NB4 (cell line): ENCODE measurements around the gene CNOT8.
"Not testable (repeated sequence)": the region's sequence is repeated elsewhere in the genome, so short reads cannot be mapped to it uniquely, and the experiment has no call there.

Experiments
- DNase-seq: peaks from one replicate; pipeline ENCODE4 v3.0.0; 2010; ENCODE audit warnings: low read depth
- H3K4me3 ChIP-seq: one replicate; pipeline ENCODE4 v1.5.1; 2011; ENCODE audit warnings: mild to moderate bottlenecking, low read depth, low read length, moderate library complexity
- CTCF ChIP-seq: IDR thresholded peaks from one replicate; pipeline ENCODE4 v1.5.1; 2012; ENCODE audit warnings: low read depth, low read length
- MAX ChIP-seq: IDR thresholded peaks from 2 replicates; pipeline ENCODE4 v1.6.1; 2011; ENCODE audit warnings: low read depth, low read length
- MYC ChIP-seq: IDR thresholded peaks from 2 replicates; pipeline ENCODE4 v1.6.1; 2011; ENCODE audit warnings: low read depth, low read length
- POLR2A ChIP-seq: IDR thresholded peaks from 2 replicates; pipeline ENCODE4 v1.6.1; 2011; ENCODE audit warnings: mild to moderate bottlenecking; ENCODE audit not compliant: insufficient read length; ENCODE audit errors: extremely low read depth

The CNOT8 gene

GRCh38 chr5:154819546-154819945 lies 38.9 kb upstream of the CNOT8 start:
- H3K4me3 ChIP-seq = no peak overlapping the region
- TF ChIP-seq MAX (no peak), MYC (no peak), CTCF (no peak)
- DNase-seq = no peak

- H3K4me3 ChIP-seq = no peak overlapping the region
- no peak for DNase-seq
- TF ChIP-seq MYC (no peak), CTCF (no peak), MAX (no peak), POLR2A (no peak)
Observed at GRCh38 chr5:154820383-154820782, 38.0 kb upstream of the CNOT8 start.

DNA sequence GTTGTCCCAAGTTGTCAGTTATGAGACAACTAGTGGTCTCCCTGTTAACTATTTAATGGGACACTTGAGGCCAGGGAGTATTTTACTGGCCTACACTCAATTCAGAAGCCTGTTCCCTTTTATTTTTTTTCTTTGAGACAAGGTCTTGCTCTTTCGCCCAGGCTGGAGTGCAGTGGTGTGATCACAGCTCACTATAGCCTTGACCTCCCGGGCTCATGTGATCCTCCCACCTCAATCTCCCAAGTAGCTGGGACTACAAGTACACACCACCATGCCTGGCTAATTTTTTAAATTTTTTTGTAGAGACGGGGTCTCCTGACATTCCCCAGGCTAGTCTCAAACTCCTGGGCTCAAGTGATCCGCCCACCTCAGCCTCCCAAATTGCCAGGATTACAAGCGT lies 35.5 kb upstream of the CNOT8 start:
- DNase-seq, H3K4me3 ChIP-seq: not testable (repeated sequence)

DNA sequence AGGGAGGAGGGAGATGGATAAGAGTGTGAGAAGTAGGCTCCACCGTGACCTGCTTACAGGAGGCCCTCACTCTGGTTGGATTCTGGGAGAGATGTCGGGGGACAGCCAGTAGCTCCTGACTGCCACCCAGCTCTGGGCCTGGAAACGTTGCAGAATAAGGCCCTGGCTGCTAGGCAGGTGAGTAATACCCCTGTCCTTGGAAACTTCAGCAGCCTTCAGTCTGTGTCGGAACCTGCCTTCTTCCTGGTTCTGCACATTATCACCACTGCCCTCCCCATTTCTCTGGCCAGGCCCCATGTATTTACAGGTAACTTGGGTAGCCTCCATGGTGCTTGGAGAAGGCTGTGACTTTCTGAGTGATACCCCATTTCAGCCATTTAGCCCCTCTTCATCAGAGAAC lies 34.8 kb upstream of the CNOT8 start:
- H3K4me3 ChIP-seq = no peak overlapping the region

GRCh38 chr5:154824070-154824469 lies 34.4 kb upstream of the CNOT8 start:
- TF ChIP-seq MYC (no peak), POLR2A (no peak), MAX (no peak)
- no peak overlapping the region for H3K4me3 ChIP-seq
- DNase-seq = no peak

More for the DNA sequence above, 34.8 kb upstream of the CNOT8 start:
- TF ChIP-seq MAX = no peak
- no peak for TF ChIP-seq CTCF
- no peak for TF ChIP-seq POLR2A
- no peak for TF ChIP-seq MYC
- DNase-seq = no peak

- no peak for DNase-seq
- no peak overlapping the region for H3K4me3 ChIP-seq
- TF ChIP-seq MYC = no peak
- no peak for TF ChIP-seq POLR2A
- no peak for TF ChIP-seq CTCF
- TF ChIP-seq MAX = no peak
Observed at GRCh38 chr5:154829181-154829588, 29.2 kb upstream of the CNOT8 start.

DNA sequence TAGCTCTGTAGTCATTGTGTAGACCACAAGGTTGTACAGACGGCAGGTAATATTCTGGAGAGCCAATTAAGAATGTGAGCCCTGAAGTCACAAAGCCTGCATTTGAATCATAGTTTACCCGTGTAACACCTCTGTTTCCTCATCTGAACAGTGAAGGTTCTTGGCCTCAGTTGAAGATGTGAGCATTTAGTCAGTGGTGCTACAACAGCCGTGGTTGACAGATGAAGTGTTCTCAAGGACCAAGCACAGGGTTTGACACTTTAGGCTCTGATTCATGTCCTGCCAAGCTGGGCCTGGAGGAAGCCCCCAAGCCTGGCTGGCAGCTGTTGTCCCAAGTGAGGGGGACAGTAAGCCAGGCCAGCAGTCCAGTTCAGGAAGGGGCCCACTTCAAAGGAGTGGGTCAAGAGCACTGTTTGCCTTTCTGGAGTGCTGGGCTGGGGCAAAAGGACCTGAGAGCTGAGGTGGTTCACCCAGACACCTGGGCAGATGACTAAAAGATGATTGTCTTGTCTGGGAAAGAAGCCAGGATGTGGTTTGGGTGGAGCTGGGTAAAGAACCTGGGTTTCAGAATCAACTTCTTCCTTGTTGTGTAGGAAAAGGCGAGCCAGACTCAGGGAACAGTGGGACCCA lies 28.7 kb upstream of the CNOT8 start:
- DNase-seq = no peak
- no peak overlapping the region for H3K4me3 ChIP-seq
- TF ChIP-seq MYC = no peak
- no peak for TF ChIP-seq MAX
- no peak for TF ChIP-seq POLR2A
- TF ChIP-seq CTCF = no peak
